Loucy (cell line): ENCODE results near the gene MEP1B.

Experiments
- H2AFZ ChIP-seq: fragments of 200-600 bp; sonication (generic); 2 replicates; pipeline ENCODE4 v1.6.0; 2016; ENCODE audit warnings: antibody characterized with exemption, mild to moderate bottlenecking, low read length, moderate library complexity
- H3F3A ChIP-seq: fragments of 200-600 bp; 2 replicates; pipeline ENCODE4 v1.6.0; 2016; ENCODE audit warnings: antibody characterized with exemption, low read depth, mild to moderate bottlenecking
- H3K27me3 ChIP-seq: fragments of 200-600 bp; sonication (generic); 2 replicates; pipeline ENCODE4 v1.6.1; 2014; ENCODE audit warnings: low read length, mild to moderate bottlenecking; ENCODE audit not compliant: insufficient read depth, poor library complexity, severe bottlenecking
- H3K36me3 ChIP-seq: fragments of 200-600 bp; sonication (generic); 2 replicates; pipeline ENCODE4 v1.6.1; 2016; ENCODE audit warnings: low read length; ENCODE audit not compliant: insufficient read depth
- H3K4me1 ChIP-seq: fragments of 200-600 bp; sonication (generic); 2 replicates; pipeline ENCODE4 v1.5.1; 2014; ENCODE audit warnings: low read length, mild to moderate bottlenecking; ENCODE audit not compliant: insufficient read depth, poor library complexity, severe bottlenecking
- H3K4me2 ChIP-seq: fragments of 200-600 bp; sonication (generic); 2 replicates; pipeline ENCODE4 v1.6.0; 2014; ENCODE audit warnings: antibody characterized with exemption, low read length, low read depth, mild to moderate bottlenecking; ENCODE audit not compliant: poor library complexity, severe bottlenecking
- H3K4me3 ChIP-seq: fragments of 200-600 bp; sonication (generic); 2 replicates; pipeline ENCODE4 v1.5.1; 2014; ENCODE audit warnings: low read length, mild to moderate bottlenecking, mixed read lengths; ENCODE audit not compliant: poor library complexity, severe bottlenecking
- H3K79me2 ChIP-seq: fragments of 200-600 bp; sonication (generic); 2 replicates; pipeline ENCODE4 v1.6.1; 2014; ENCODE audit warnings: low read length; ENCODE audit not compliant: insufficient read depth
- H3K9ac ChIP-seq: fragments of 200-600 bp; sonication (generic); 2 replicates; pipeline ENCODE4 v1.6.0; 2014; ENCODE audit warnings: mild to moderate bottlenecking, low read depth, low read length, moderate library complexity; ENCODE audit not compliant: poor library complexity, severe bottlenecking
- H3K9me2 ChIP-seq: fragments of 200-600 bp; sonication (generic); replicated peaks from 2 replicates; pipeline ENCODE4 v1.6.1; 2016; ENCODE audit warnings: low read depth, low read length, mixed read lengths
- H3K9me3 ChIP-seq: fragments of 200-600 bp; sonication (generic); 2 replicates; pipeline ENCODE4 v1.6.1; 2014; ENCODE audit warnings: mild to moderate bottlenecking, antibody characterized with exemption, low read length, low read depth; ENCODE audit not compliant: insufficient read depth
- H4K20me1 ChIP-seq: fragments of 200-600 bp; sonication (generic); 2 replicates; pipeline ENCODE4 v1.6.0; 2014; ENCODE audit warnings: antibody characterized with exemption, low read length, mild to moderate bottlenecking; ENCODE audit not compliant: insufficient read depth, poor library complexity, severe bottlenecking
- EZH2phosphoT487 ChIP-seq: fragments of 200-600 bp; IDR thresholded peaks from 2 replicates; pipeline ENCODE4 v1.6.1; 2018; ENCODE audit warnings: antibody characterized with exemption, mild to moderate bottlenecking, moderate library complexity, borderline replicate concordance
- TF ChIP-seq, protein P1 (sequence below): fragments of 200-600 bp; sonication (generic); conservative IDR thresholded peaks from 2 replicates; pipeline ENCODE4 v1.5.1; 2014; ENCODE audit warnings: mild to moderate bottlenecking, antibody characterized with exemption, low read length

The MEP1B gene

DNA sequence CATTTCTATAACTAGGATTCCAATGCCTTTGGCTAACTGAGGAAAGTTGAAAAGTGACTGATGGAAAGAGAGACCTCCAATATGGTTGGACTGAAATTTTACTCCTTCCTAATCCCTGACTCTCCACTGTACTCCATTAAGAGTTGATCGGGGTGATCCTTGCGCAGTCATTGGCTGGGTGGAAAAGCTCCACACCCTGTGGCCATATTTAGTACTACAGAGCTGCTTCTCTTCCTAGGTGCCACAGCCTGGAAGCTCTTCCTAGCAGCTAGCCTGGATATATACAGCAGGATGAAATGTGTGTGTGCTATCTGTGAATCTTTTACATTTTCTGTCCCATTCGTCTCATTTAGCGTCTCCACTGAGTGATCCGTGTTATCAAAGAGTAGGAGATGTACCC is 71.2 kb downstream of the MEP1B start:
- no peaks in the 10 kb centered on the region for H3K36me3 ChIP-seq
- H3K4me2 ChIP-seq, result no peak overlapping the region
- H3K9me3 ChIP-seq, result no peaks in the 10 kb centered on the region
- H3F3A ChIP-seq, result no peaks in the 10 kb centered on the region
- H4K20me1 ChIP-seq, result no peaks in the 10 kb centered on the region
- H3K27me3 ChIP-seq, result no peaks in the 10 kb centered on the region
- no peaks in the 10 kb centered on the region for H3K9me2 ChIP-seq
- no peak overlapping the region for H2AFZ ChIP-seq
- no peaks in the 10 kb centered on the region for H3K4me1 ChIP-seq
- H3K79me2 ChIP-seq, result no peaks in the 10 kb centered on the region
- no peak overlapping the region for H3K9ac ChIP-seq
- no peak overlapping the region for H3K4me3 ChIP-seq
- TF ChIP-seq EZH2phosphoT487, result no peak
- TF ChIP-seq, protein P1, sequence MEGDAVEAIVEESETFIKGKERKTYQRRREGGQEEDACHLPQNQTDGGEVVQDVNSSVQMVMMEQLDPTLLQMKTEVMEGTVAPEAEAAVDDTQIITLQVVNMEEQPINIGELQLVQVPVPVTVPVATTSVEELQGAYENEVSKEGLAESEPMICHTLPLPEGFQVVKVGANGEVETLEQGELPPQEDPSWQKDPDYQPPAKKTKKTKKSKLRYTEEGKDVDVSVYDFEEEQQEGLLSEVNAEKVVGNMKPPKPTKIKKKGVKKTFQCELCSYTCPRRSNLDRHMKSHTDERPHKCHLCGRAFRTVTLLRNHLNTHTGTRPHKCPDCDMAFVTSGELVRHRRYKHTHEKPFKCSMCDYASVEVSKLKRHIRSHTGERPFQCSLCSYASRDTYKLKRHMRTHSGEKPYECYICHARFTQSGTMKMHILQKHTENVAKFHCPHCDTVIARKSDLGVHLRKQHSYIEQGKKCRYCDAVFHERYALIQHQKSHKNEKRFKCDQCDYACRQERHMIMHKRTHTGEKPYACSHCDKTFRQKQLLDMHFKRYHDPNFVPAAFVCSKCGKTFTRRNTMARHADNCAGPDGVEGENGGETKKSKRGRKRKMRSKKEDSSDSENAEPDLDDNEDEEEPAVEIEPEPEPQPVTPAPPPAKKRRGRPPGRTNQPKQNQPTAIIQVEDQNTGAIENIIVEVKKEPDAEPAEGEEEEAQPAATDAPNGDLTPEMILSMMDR, result no peak; the same call in 1 of the 2 replicates

DNA sequence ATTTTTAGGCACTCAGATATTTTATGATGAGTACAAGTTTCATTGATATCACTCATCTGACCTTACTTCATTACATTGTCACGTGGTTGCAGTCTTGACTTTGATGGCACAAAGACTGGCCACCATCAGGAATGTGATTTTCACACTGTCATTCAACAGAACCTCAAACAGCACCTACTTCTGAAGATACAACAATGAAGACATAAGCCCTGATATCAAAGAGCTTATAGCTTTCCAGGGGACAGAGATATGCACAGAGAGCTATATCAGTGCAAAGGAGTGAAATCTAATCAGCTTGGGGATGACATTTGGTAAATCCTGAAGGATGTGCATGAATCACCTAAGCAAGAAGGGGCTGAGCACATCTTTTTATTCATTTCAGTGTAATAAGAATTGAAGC is 72.3 kb downstream of the MEP1B start:
- no peak overlapping the region for H3K9ac ChIP-seq
- H3K9me3 ChIP-seq, result no peaks in the 10 kb centered on the region
- no peak overlapping the region for H3K4me2 ChIP-seq
- H3F3A ChIP-seq, result no peaks in the 10 kb centered on the region
- H3K4me1 ChIP-seq, result no peaks in the 10 kb centered on the region
- no peaks in the 10 kb centered on the region for H4K20me1 ChIP-seq
- TF ChIP-seq, protein P1, result no peak
- TF ChIP-seq EZH2phosphoT487, result no peak
- H3K27me3 ChIP-seq, result no peaks in the 10 kb centered on the region
- H3K9me2 ChIP-seq, result no peaks in the 10 kb centered on the region
- H3K36me3 ChIP-seq, result no peaks in the 10 kb centered on the region
- H2AFZ ChIP-seq, result no peak overlapping the region
- no peaks in the 10 kb centered on the region for H3K79me2 ChIP-seq
- H3K4me3 ChIP-seq, result no peak overlapping the region

DNA sequence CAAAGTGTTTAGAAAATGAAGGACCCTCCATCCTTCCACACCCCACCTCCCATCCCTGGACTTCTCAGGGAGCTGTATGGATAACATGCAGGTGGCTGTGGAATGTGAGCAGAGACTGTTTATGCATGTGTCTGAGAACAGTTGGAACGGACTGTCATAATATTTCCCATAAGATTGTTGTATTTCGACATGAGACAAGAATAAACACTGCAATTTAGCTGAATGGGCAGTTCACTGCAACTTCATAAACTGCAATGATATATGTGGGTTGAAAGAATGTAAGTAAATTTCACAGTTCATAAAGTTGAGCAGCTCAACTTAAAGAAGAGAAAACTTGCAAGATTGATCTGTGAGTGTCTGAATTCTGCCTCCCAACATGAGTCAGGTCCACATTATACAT is 74.6 kb downstream of the MEP1B start:
- Histone ChIP-seq H3K79me2 (no peaks in the 10 kb centered on the region), H3K9me2 (no peaks in the 10 kb centered on the region), H3K9ac (no peak overlapping the region), H3K4me3 (no peak overlapping the region), H3K4me2 (no peak overlapping the region), H3K4me1 (no peaks in the 10 kb centered on the region), H3K27me3 (no peaks in the 10 kb centered on the region), H3F3A (no peaks in the 10 kb centered on the region), H2AFZ (no peak overlapping the region), H4K20me1 (no peaks in the 10 kb centered on the region), H3K36me3 (no peaks in the 10 kb centered on the region), H3K9me3 (no peaks in the 10 kb centered on the region)
- no peak for TF ChIP-seq EZH2phosphoT487
- TF ChIP-seq, protein P1, result no peak
